Stimulated activated CD8-positive, alpha-beta memory T cell treated with anti-CD3 and anti-CD28 coated beads, Interleukin-4, amount 100 ng/mL, for 48 hours (primary cell): ENCODE data around the gene DRD5.

Experiments
- DNase-seq: peaks from one replicate; pipeline ENCODE4 v3.0.0-alpha.2; 2020

DRD5 gene

DNA sequence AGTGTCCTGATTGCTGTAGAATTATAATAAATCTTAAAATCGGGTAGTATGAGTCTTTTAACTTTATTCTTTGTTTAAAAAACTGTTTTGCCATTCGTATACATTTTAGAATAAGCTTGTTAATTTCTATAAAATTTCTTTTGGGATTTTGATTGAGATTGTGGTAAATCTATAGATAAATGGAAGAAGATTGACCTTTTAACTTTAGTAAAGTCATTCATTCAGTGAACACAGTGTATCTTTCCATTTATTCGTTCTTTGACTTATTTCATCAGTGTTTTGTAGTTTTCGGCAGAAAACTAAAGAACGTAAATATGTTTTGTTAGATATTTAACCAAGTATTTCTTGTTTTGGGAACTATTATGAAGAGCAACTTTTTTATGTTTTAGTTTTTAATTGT, 38.9 kb downstream of the DRD5 start:
- no peak for DNase-seq

- peak; percentile 45 for DNase-seq
Measured at GRCh38 chr4:9825049-9825448, 43.6 kb downstream of the DRD5 start.

DNA sequence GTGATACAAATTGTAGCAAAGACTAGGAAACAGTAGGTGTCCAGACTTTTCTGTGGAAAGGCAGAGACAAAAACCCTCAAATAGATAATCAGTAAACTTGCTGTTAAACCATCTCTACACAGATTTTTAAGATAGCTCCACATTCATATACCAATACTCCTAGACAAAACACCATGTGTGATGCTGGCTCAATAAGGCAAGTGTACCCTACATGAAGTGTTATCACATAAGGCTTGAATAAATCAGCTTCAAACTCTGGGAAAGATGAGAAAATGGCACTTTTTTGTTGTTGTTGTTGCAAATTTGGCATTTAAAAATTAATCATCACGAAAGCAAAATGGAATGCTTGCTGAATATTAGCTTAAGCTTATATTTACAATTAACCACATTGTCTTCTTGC, 45.1 kb downstream of the DRD5 start:
- no peak for DNase-seq

DNA sequence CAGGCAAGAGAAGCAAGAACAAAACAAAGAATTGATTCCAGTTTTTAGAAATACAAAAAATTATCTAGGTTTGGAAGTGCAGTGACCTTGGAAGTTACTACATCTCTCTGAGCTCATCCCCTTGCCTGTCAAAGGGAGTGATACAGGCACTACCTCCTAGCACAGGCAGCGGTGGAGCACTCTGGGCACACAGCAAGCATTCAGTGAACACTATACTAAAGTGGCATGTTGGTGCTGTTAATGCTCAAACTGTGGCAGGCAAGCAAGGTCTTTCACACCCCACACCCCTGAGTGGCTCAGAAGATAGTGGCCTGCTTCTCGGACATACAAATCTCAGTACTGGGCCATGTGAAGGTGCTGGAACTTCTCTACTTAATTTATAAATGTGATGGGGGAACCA, 51.2 kb downstream of the DRD5 start:
- DNase-seq = no peak

DNA sequence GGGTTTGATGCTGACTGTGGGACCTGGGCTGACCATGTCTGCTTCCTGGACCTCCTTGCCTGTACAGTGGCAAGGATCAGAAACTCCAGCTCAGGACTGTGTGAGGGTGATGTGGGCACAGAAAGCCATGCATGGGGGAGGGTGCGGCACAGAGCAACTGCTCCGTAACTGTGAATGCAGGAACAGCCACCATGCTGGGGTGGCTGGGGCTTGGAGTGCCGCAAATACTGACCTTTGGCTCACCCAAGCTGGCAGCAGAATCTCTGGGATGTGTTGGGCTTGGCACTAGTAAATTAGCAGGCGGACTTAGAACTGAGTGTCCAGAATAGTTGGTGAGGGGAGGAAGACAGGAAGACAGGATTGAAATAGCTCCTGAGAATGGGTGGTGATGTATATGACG, 52.0 kb downstream of the DRD5 start:
- DNase-seq = no peak
